ENCODE results near the gene SF3B3. TPM values are rescaled to one million over a fixed set of nuclear protein-coding genes. Genes with fewer than 3 reads are reported as not detected.

SF3B3 gene
- 100 to 1,000 TPM in 2 of 3 donors, 10 to 100 TPM in 1; 80.2 to 147 (median 133) TPM for total RNA-seq

DNA sequence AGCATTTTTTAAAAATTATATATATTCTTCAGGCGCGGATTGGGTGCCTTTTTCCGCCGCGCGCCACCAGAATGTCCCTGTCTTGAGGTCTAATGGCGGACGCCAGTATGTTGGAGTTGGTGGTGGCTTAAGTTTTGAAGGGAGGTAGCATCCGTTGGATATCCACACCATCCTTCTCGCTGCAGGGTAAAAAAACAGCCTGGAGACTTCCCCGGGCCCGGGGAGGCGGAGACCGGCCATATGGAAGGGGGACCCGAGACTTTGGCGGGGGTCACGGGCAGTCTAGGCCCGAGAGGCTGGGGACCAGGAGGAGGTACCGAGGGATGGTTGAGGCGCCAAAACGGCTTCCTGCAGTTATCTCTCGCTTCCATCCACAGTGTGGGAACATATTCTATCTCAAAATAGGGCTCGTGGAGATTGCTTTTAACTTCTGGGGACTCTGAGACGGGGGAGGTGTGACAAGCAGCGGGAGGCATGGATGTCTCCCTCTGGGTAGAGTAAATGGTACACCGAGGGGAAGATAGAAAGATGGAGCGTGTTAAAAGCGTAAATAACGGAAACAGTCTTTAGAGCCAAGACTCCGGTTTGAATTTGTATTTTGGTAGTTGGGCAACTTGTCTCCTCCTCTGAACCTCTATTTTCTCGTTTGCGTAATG lies at the start of gene SF3B3:
TSS of gene SF3B3 (plus strand) at position 74 of the 656 bp plus-strand sequence. CDS start 2,841 bp downstream, outside the sequence.
- intact Hi-C loops (cut with DNase I; ENCODE audit: low total_unique reads), result no loop called here
- Histone ChIP-seq H3K36me3 (no peaks in the 10 kb centered on the region), H3K27ac (peak within 1 kb of the TSS; percentile 93 to 95)

GRCh38 chr16:70474320-70475053 lies 49.1 kb upstream of the SF3B3 start:
- Histone ChIP-seq H3K27ac (no peak overlapping the region), H3K27me3 (no peaks in the 10 kb centered on the region), H3K4me1 (no peaks in the 10 kb centered on the region), H3K36me3 (no peaks in the 10 kb centered on the region), H3K9me3 (no peaks in the 10 kb centered on the region), H3K4me3 (no peak overlapping the region)
- intact Hi-C loops (cut with DNase I; ENCODE audit: low total_unique reads), result no loop called here
- DNase-seq (ENCODE audit: low spot score in 2 of 2), result no peak
- TF ChIP-seq POLR2AphosphoS5 (IDR thresholded peaks at IDR 0.05), result no peak

More for the DNA sequence above, at the start of gene SF3B3:
- H3K9me3 ChIP-seq, result no peaks in the 10 kb centered on the region
- H3K27me3 ChIP-seq, result no peaks in the 10 kb centered on the region
- peak within 1 kb of the TSS; percentile 72 to 89 (median 81) for H3K4me3 ChIP-seq
- peak; percentile 62 to 67 for DNase-seq (ENCODE audit: low spot score in 2 of 2)
- peaks cover 9 to 10% of the 10 kb centered on the region in 2 donors for H3K4me1 ChIP-seq
- TF ChIP-seq POLR2A (IDR thresholded peaks at IDR 0.05) (peak; percentile 41), CTCF (IDR thresholded peaks at IDR 0.05) (peak in 1 of 3 donors; percentile 13), POLR2AphosphoS5 (IDR thresholded peaks at IDR 0.05) (peak; percentile 63 to 93 (median 87))

DNA sequence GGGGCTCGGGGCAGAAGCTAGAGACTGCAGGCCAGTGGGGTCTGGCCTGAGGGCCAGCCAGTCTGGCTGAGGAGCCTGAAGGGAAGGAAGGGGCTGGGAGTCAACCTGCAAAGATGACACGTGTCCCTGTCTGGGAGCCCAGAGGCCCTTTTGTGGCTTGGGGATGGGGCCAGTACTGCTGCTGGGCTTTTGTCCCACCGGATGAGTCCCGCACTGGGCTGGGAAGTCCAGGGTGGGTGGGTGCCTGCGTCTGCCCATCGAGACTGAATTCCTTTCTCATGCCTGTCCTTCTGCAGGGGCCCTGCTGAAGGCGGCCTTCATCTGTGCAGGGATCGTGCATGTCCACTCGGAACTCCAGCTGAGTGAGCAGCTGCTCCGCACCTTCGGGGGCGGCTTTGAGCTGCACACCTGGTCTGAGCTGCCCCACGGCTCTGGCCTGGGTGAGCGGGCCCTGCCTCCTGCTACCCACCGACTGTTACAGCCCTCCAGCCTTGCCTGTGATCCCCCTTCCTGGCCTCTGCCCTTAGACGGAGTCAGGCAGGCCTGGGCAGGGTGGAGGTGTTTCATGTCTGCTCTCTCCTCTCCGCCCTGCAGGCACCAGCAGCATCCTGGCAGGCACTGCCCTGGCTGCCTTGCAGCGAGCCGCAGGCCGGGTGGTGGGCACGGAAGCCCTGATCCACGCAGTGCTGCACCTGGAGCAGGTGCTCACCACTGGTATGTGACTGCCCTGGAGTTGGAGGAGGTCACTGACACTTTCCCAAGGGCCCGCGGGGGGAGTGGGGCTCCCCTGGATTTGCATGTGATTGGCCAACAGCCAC lies 48.4 kb upstream of the SF3B3 start:
- Histone ChIP-seq H3K27me3 (no peaks in the 10 kb centered on the region), H3K9me3 (no peaks in the 10 kb centered on the region), H3K27ac (no peak overlapping the region), H3K4me1 (no peaks in the 10 kb centered on the region), H3K36me3 (peaks cover 7% of the 10 kb centered on the region), H3K4me3 (no peak overlapping the region)
- intact Hi-C loops (cut with DNase I; ENCODE audit: low total_unique reads), result no loop called here
- no peak for DNase-seq (ENCODE audit: low spot score in 2 of 2)
- TF ChIP-seq POLR2AphosphoS5 (IDR thresholded peaks at IDR 0.05), result no peak
- TF ChIP-seq POLR2A (IDR thresholded peaks at IDR 0.05), result no peak
- TF ChIP-seq CTCF (IDR thresholded peaks at IDR 0.05), result no peak

GRCh38 chr16:70476272-70477020 lies 47.2 kb upstream of the SF3B3 start:
- Histone ChIP-seq H3K27ac (no peak overlapping the region), H3K4me3 (no peak overlapping the region), H3K4me1 (no peaks in the 10 kb centered on the region), H3K27me3 (no peaks in the 10 kb centered on the region), H3K9me3 (no peaks in the 10 kb centered on the region), H3K36me3 (peaks cover 16% of the 10 kb centered on the region)
- TF ChIP-seq CTCF (IDR thresholded peaks at IDR 0.05) (no peak), POLR2AphosphoS5 (IDR thresholded peaks at IDR 0.05) (no peak), POLR2A (IDR thresholded peaks at IDR 0.05) (no peak)
- intact Hi-C loops (cut with DNase I; ENCODE audit: low total_unique reads), result no loop called here
- DNase-seq (ENCODE audit: low spot score in 2 of 2), result no peak

GRCh38 chr16:70478169-70478568 lies 45.4 kb upstream of the SF3B3 start:
- TF ChIP-seq POLR2AphosphoS5 (IDR thresholded peaks at IDR 0.05), result no peak
- TF ChIP-seq POLR2A (IDR thresholded peaks at IDR 0.05), result no peak
- no peak for TF ChIP-seq CTCF (IDR thresholded peaks at IDR 0.05)
- no peak overlapping the region for H3K4me3 ChIP-seq
- H3K9me3 ChIP-seq, result no peaks in the 10 kb centered on the region
- intact Hi-C loops (cut with DNase I; ENCODE audit: low total_unique reads), result no loop called here
- H3K36me3 ChIP-seq, result peaks cover 16% of the 10 kb centered on the region
- no peak for DNase-seq (ENCODE audit: low spot score in 2 of 2)
- H3K4me1 ChIP-seq, result no peaks in the 10 kb centered on the region
- no peak overlapping the region for H3K27ac ChIP-seq
- H3K27me3 ChIP-seq, result no peaks in the 10 kb centered on the region
